IMR-90 (cell line): ENCODE measurements around the gene TMEM41A. TPM values are rescaled to one million over a fixed set of nuclear protein-coding genes. Genes with fewer than 3 reads are reported as not detected.

Experiments used
- ATAC-seq: fragments of 200-7000 bp; cut with Tn5 transposase; 2 replicates; pipeline ENCODE4 v1.9.1; 2020; ENCODE audit warnings: low read depth, mild to moderate bottlenecking, moderate library complexity
- BruUV-seq: library from RNA; stranded (reverse); fragments of 400-500 nt; replicated peaks from 2 replicates; lab custom pipeline; 2021; lab: Mats Ljungman, UMichigan
- CTCF ChIA-PET: fragments of 300-600 bp; formaldehyde crosslinking; extraction: SDS; loops from one replicate; lab custom pipeline; 2021; ENCODE audit warnings: antibody characterized with exemption; lab: Yijun Ruan, JAX
- POLR2A ChIA-PET: fragments of 300-600 bp; sonication (Branson Sonifier 250); formaldehyde crosslinking; loops from one replicate; lab custom pipeline; 2022; ENCODE audit warnings: antibody characterized with exemption; ENCODE audit not compliant: unreplicated experiment; lab: Charles Lee
- DNase-seq: peaks from one replicate; pipeline ENCODE4 v3.0.0; 2013
- H2AFZ ChIP-seq: replicated peaks from 2 replicates; pipeline ENCODE3; 2013; ENCODE audit warnings: low read length, mild to moderate bottlenecking; ENCODE audit not compliant: poor library complexity
- H2AK5ac ChIP-seq: 2 replicates; pipeline ENCODE4 v1.6.1; 2013; ENCODE audit warnings: low read depth, low read length, inconsistent platforms
- H2AK9ac ChIP-seq: replicated peaks from 2 replicates; pipeline ENCODE3; 2013; ENCODE audit warnings: mild to moderate bottlenecking, low read depth, low read length, moderate library complexity; ENCODE audit not compliant: poor library complexity
- H2BK120ac ChIP-seq: 2 replicates; pipeline ENCODE4 v1.6.1; 2013; ENCODE audit warnings: low read depth, low read length, inconsistent platforms
- H2BK15ac ChIP-seq: 3 replicates; pipeline ENCODE4 v1.6.1; 2013; ENCODE audit warnings: low read depth, low read length, inconsistent platforms
- H2BK20ac ChIP-seq: 2 replicates; pipeline ENCODE4 v1.6.1; 2013; ENCODE audit warnings: low read depth, mild to moderate bottlenecking, inconsistent platforms, low read length, moderate library complexity
- H2BK5ac ChIP-seq: 2 replicates; pipeline ENCODE4 v1.6.1; 2013; ENCODE audit warnings: mild to moderate bottlenecking, low read depth, low read length, inconsistent platforms; ENCODE audit not compliant: poor library complexity, severe bottlenecking
- H3K14ac ChIP-seq: replicated peaks from 2 replicates; pipeline ENCODE4 v1.6.1; 2013; ENCODE audit warnings: low read depth, low read length, inconsistent platforms
- H3K18ac ChIP-seq: 2 replicates; pipeline ENCODE4 v1.6.1; 2013; ENCODE audit warnings: low read depth, low read length, control low read depth
- H3K23ac ChIP-seq: 2 replicates; pipeline ENCODE4 v1.6.1; 2013; ENCODE audit warnings: low read depth, low read length, inconsistent platforms
- H3K27ac ChIP-seq: 2 replicates; pipeline ENCODE4 v1.5.1; 2013; ENCODE audit warnings: mild to moderate bottlenecking, control low read depth, low read length; ENCODE audit not compliant: insufficient read depth
- H3K27me3 ChIP-seq: 2 replicates; pipeline ENCODE4 v1.6.1; 2013; ENCODE audit warnings: low read length; ENCODE audit not compliant: control insufficient read depth, insufficient read depth
- H3K36me3 ChIP-seq: 2 replicates; pipeline ENCODE4 v1.6.1; 2013; ENCODE audit warnings: low read length, mixed read lengths; ENCODE audit not compliant: control insufficient read depth, insufficient read depth
- H3K4ac ChIP-seq: 2 replicates; pipeline ENCODE4 v1.6.1; 2013; ENCODE audit warnings: low read depth, low read length, inconsistent platforms
- H3K4me1 ChIP-seq: 2 replicates; pipeline ENCODE4 v1.6.1; 2013; ENCODE audit warnings: low read length, mixed read lengths; ENCODE audit not compliant: control insufficient read depth, insufficient read depth
- H3K4me2 ChIP-seq: 2 replicates; pipeline ENCODE4 v1.6.1; 2013; ENCODE audit warnings: low read depth, mild to moderate bottlenecking, control low read depth, low read length, moderate library complexity
- H3K4me3 ChIP-seq: 2 replicates; pipeline ENCODE4 v1.5.1; 2013; ENCODE audit warnings: low read depth, mild to moderate bottlenecking, control low read depth, low read length, moderate library complexity; ENCODE audit not compliant: insufficient read depth
- H3K56ac ChIP-seq: 2 replicates; pipeline ENCODE4 v1.6.1; 2013; ENCODE audit warnings: low read length, inconsistent platforms; ENCODE audit not compliant: insufficient read depth; ENCODE audit errors: extremely low read depth
- H3K79me1 ChIP-seq, 2 experiments: 2 replicates each; pipeline ENCODE4 v1.6.1; 2013; ENCODE audit warnings: low read length in 2 of 2, inconsistent platforms in 1 of 2, low read depth in 1 of 2
- H3K9ac ChIP-seq: 2 replicates; pipeline ENCODE4 v1.6.1; 2013; ENCODE audit warnings: low read depth, low read length, control low read depth
- H3K9me1 ChIP-seq: 2 replicates; pipeline ENCODE4 v1.6.1; 2013; ENCODE audit warnings: low read length, inconsistent platforms; ENCODE audit not compliant: insufficient read depth
- H3K9me3 ChIP-seq: 2 replicates; pipeline ENCODE4 v1.6.1; 2013; ENCODE audit warnings: low read length; ENCODE audit not compliant: control insufficient read depth, insufficient read depth
- H4K20me1 ChIP-seq: 2 replicates; pipeline ENCODE4 v1.6.1; 2013; ENCODE audit warnings: low read length, inconsistent platforms; ENCODE audit not compliant: insufficient read depth
- H4K5ac ChIP-seq: 2 replicates; pipeline ENCODE4 v1.6.1; 2013; ENCODE audit warnings: mild to moderate bottlenecking, low read depth, low read length, control low read depth
- H4K8ac ChIP-seq, 2 experiments: 2 replicates each; pipeline ENCODE4 v1.6.1; 2013; ENCODE audit warnings: low read depth in 2 of 2, low read length in 2 of 2, control low read depth in 1 of 2, inconsistent platforms in 1 of 2
- H4K91ac ChIP-seq: 2 replicates; pipeline ENCODE4 v1.6.1; 2013; ENCODE audit warnings: low read depth, low read length, inconsistent platforms; ENCODE audit not compliant: insufficient read depth
- BHLHE40 ChIP-seq: fragments of 150-350 bp; IDR thresholded peaks from 2 replicates; pipeline ENCODE4 v1.6.1; 2016; ENCODE audit warnings: mild to moderate bottlenecking, low read depth, low read length
- CEBPB ChIP-seq: IDR thresholded peaks from 2 replicates; pipeline ENCODE4 v1.6.1; 2012; ENCODE audit warnings: low read depth, low read length, improper control_type of control experiment
- CHD1 ChIP-seq: IDR thresholded peaks from 2 replicates; pipeline ENCODE4 v1.6.1; 2012; ENCODE audit warnings: low read depth, low read length, improper control_type of control experiment
- ELK1 ChIP-seq: fragments of 150-350 bp; IDR thresholded peaks from 2 replicates; pipeline ENCODE4 v1.6.1; 2016; ENCODE audit warnings: low read depth, mild to moderate bottlenecking, low read length, moderate library complexity, borderline replicate concordance
- FOS ChIP-seq: fragments of 150-350 bp; IDR thresholded peaks from 2 replicates; pipeline ENCODE4 v1.6.1; 2016; ENCODE audit warnings: low read depth, low read length
- MAFK ChIP-seq: IDR thresholded peaks from 2 replicates; pipeline ENCODE4 v1.6.1; 2012; ENCODE audit warnings: low read depth, low read length, improper control_type of control experiment
- MAZ ChIP-seq: IDR thresholded peaks from 2 replicates; pipeline ENCODE4 v1.6.1; 2012; ENCODE audit warnings: low read depth, mild to moderate bottlenecking, low read length, improper control_type of control experiment, moderate library complexity, borderline replicate concordance
- MXI1 ChIP-seq: IDR thresholded peaks from 2 replicates; pipeline ENCODE4 v1.6.1; 2012; ENCODE audit warnings: low read depth, mild to moderate bottlenecking, low read length, moderate library complexity, borderline replicate concordance
- NFE2L2 ChIP-seq: fragments of 150-350 bp; IDR thresholded peaks from 2 replicates; pipeline ENCODE4 v1.6.1; 2016; ENCODE audit warnings: low read depth, mild to moderate bottlenecking, low read length
- POLR2A ChIP-seq: IDR thresholded peaks from 2 replicates; pipeline ENCODE4 v1.6.1; 2012; ENCODE audit warnings: mild to moderate bottlenecking, low read depth, low read length
- RAD21 ChIP-seq: IDR thresholded peaks from 2 replicates; pipeline ENCODE4 v1.6.1; 2012; ENCODE audit warnings: low read length, improper control_type of control experiment
- RCOR1 ChIP-seq: IDR thresholded peaks from 2 replicates; pipeline ENCODE4 v1.6.1; 2012; ENCODE audit warnings: mild to moderate bottlenecking, low read length, improper control_type of control experiment; ENCODE audit not compliant: insufficient replicate concordance
- RFX5 ChIP-seq: IDR thresholded peaks from 2 replicates; pipeline ENCODE4 v1.8.0; 2012; ENCODE audit warnings: low read depth, mild to moderate bottlenecking, low read length, moderate library complexity
- SMC3 ChIP-seq: fragments of 150-350 bp; IDR thresholded peaks from 2 replicates; pipeline ENCODE4 v1.6.1; 2016; ENCODE audit warnings: low read depth, mild to moderate bottlenecking, antibody characterized with exemption, low read length, moderate library complexity
- USF2 ChIP-seq: fragments of 150-350 bp; IDR thresholded peaks from 2 replicates; pipeline ENCODE4 v1.6.1; 2017; ENCODE audit warnings: mild to moderate bottlenecking, antibody characterized with exemption, low read length, low read depth
- WGBS, 2 experiments: methylation state at CpG; one replicate each; pipeline versions ENCODE4 v1.1.5 to v1.1.7; 2013; ENCODE audit warnings: missing lambda C conversion rate in 2 of 2; ENCODE audit not compliant: insufficient read length in 1 of 2; ENCODE audit errors: extremely low coverage in 2 of 2; 5-methylcytosine and 5-hydroxymethylcytosine counted together
- dilution Hi-C: fragments of 300-500 bp; cut with HindIII; formaldehyde crosslinking; loops from one replicate; pipeline ENCODE4 v1.14.3; 2018; ENCODE audit warnings: low sequenced_read_pairs; ENCODE audit not compliant: unreplicated experiment
- in situ Hi-C: fragments of 300-500 bp; cut with MboI; formaldehyde crosslinking; loops from 3 replicates; pipeline ENCODE4 v1.14.3; 2019; ENCODE audit warnings: low sequenced_read_pairs, inconsistent platforms, mixed read lengths
- intact Hi-C: fragments of 100-400 bp; cut with micrococcal nuclease; formaldehyde crosslinking; loops from 2 replicates; pipeline ENCODE4 v1.10.0; 2022
- polyA plus RNA-seq, 3 experiments: library from polyadenylated mRNA; depleted of rRNA; stranded (reverse); fragments of >200 nt; gene quantifications; 2 replicates each; pipeline ENCODE4 v1.2.3, GENCODE V29; 2012; ENCODE audit warnings: low replicate concordance in 1 of 3
- total RNA-seq: library from RNA; depleted of rRNA; stranded (reverse); fragments of >200 nt; gene quantifications from 2 replicates; pipeline ENCODE4 v1.2.3, GENCODE V29; 2012
- TF ChIP-seq, protein P1 (sequence below): conservative IDR thresholded peaks from 2 replicates; pipeline ENCODE4 v1.5.1; 2012; ENCODE audit warnings: mild to moderate bottlenecking, low read depth, low read length, improper control_type of control experiment

Gene TMEM41A
- total and polyA plus RNA-seq, 2 of the 4 experiments (the other 2 are of a cell fraction): 10.6 to 12.5 TPM

- Histone ChIP-seq H3K18ac (no peak overlapping the region), H3K14ac (no peak overlapping the region), H3K4me2 (no peak overlapping the region), H3K4me1 (no peaks in the 10 kb centered on the region), H4K91ac (no peak overlapping the region), H3K36me3 (no peaks in the 10 kb centered on the region), H3K23ac (no peak overlapping the region), H4K20me1 (no peaks in the 10 kb centered on the region), H2AK5ac (no peak overlapping the region), H3K9ac (no peak overlapping the region), H3K27ac (no peak overlapping the region), H2BK5ac (no peak overlapping the region), H2AK9ac (no peak overlapping the region), H2BK20ac (no peak overlapping the region), H2BK15ac (no peak overlapping the region), H2AFZ (no peak overlapping the region), H3K56ac (no peak overlapping the region), H3K79me1 (no peaks in the 10 kb centered on the region), H2BK120ac (no peak overlapping the region), H4K5ac (no peak overlapping the region), H3K9me1 (no peaks in the 10 kb centered on the region), H4K8ac (no peak overlapping the region), H3K9me3 (no peaks in the 10 kb centered on the region), H3K4ac (no peak overlapping the region), H3K4me3 (no peak overlapping the region), H3K27me3 (peaks cover 10% of the 10 kb centered on the region)
- intact Hi-C loops: no loop called here
- no TSS peak for BruUV-seq
- no peak for DNase-seq
- 61% methylated on average over 6 of the region's 19 CpGs; no CpG with 5 or more reads in 1 of the 2 experiments for WGBS, 2 experiments
- TF ChIP-seq RCOR1 (no peak), MAZ (no peak), USF2 (no peak), RAD21 (no peak), NFE2L2 (no peak), ELK1 (no peak), CHD1 (no peak), POLR2A (no peak), MAFK (no peak), BHLHE40 (no peak), FOS (no peak), CEBPB (no peak), RFX5 (no peak), SMC3 (no peak), MXI1 (no peak)
- TF ChIP-seq, protein P1, sequence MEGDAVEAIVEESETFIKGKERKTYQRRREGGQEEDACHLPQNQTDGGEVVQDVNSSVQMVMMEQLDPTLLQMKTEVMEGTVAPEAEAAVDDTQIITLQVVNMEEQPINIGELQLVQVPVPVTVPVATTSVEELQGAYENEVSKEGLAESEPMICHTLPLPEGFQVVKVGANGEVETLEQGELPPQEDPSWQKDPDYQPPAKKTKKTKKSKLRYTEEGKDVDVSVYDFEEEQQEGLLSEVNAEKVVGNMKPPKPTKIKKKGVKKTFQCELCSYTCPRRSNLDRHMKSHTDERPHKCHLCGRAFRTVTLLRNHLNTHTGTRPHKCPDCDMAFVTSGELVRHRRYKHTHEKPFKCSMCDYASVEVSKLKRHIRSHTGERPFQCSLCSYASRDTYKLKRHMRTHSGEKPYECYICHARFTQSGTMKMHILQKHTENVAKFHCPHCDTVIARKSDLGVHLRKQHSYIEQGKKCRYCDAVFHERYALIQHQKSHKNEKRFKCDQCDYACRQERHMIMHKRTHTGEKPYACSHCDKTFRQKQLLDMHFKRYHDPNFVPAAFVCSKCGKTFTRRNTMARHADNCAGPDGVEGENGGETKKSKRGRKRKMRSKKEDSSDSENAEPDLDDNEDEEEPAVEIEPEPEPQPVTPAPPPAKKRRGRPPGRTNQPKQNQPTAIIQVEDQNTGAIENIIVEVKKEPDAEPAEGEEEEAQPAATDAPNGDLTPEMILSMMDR: no peak
- CTCF ChIA-PET: no interaction called here
- in situ Hi-C loops: no loop called here
- POLR2A ChIA-PET: no interaction called here
- dilution Hi-C loops: no loop called here
- no peak for ATAC-seq
Measured at GRCh38 chr3:185508335-185508991, 9.6 kb upstream of the TMEM41A start.
